Right lobe of liver (tissue), 6 donors: Measurements from ENCODE around the gene HSD17B10. TPM values are rescaled to one million over a fixed set of nuclear protein-coding genes. Genes with fewer than 3 reads are reported as not detected.
"Not testable (repeated sequence)": the region's sequence is repeated elsewhere in the genome, so short reads cannot be mapped to it uniquely, and the experiment has no call there.

Experiments used
- ATAC-seq, 4 donors: fragments of 200-7000 bp; cut with Tn5 transposase; one replicate each; pipeline ENCODE4 v1.9.1; 2020; ENCODE audit warnings: mild to moderate bottlenecking in 4 of 4, moderate library complexity in 4 of 4
- DNase-seq, 3 donors: peaks; one replicate each; pipeline ENCODE4 v3.0.0-alpha.2; 2020
- H3K27ac ChIP-seq, 3 donors: fragments of 200-600 bp; one replicate each; pipeline ENCODE4 v1.8.0; 2022
- H3K27me3 ChIP-seq, 2 donors: fragments of 200-600 bp; one replicate each; pipeline ENCODE4 v1.8.0; 2022
- H3K36me3 ChIP-seq, 4 donors: fragments of 200-600 bp; sonication (generic) in 1 of 4; one replicate each; pipeline versions ENCODE4 v1.5.1 to v1.8.0; 2017 to 2022; ENCODE audit warnings: control low read depth in 1 of 4
- H3K4me1 ChIP-seq, 4 donors: fragments of 200-600 bp; sonication (generic) in 1 of 4; one replicate each; pipeline versions ENCODE4 v1.5.1 to v1.8.0; 2017 to 2022; ENCODE audit warnings: control low read depth in 1 of 4
- H3K4me3 ChIP-seq, 3 donors: fragments of 200-600 bp; one replicate each; pipeline ENCODE4 v1.8.0; 2022
- H3K9me3 ChIP-seq, 4 donors: fragments of 200-600 bp; sonication (generic) in 1 of 4; one replicate each; pipeline versions ENCODE4 v1.5.1 to v1.8.0; 2017 to 2022; ENCODE audit warnings: control low read depth in 1 of 4
- CTCF ChIP-seq, 4 donors: fragments of 200-600 bp in 3 of 4; fragments of 450-650 bp in 1 of 4; IDR thresholded peaks; one replicate each; pipeline versions ENCODE4 v1.5.1 to v1.8.0; 2016 to 2022; ENCODE audit warnings: antibody characterized with exemption in 4 of 4, mild to moderate bottlenecking in 2 of 4
- POLR2A ChIP-seq: fragments of 450-650 bp; IDR thresholded peaks from one replicate; pipeline ENCODE4 v1.6.1; 2017; ENCODE audit warnings: antibody characterized with exemption, mild to moderate bottlenecking
- WGBS: methylation state at CpG from one replicate; pipeline ENCODE4 v1.1.6; 2018; ENCODE audit warnings: low coverage, low lambda C conversion rate; ENCODE audit not compliant: insufficient coverage; ENCODE audit errors: missing lambda C conversion rate; 5-methylcytosine and 5-hydroxymethylcytosine counted together
- intact Hi-C, 2 donors: fragments of 100-400 bp; cut with DNase I; formaldehyde crosslinking; loops; one replicate each; pipeline versions ENCODE4 v1.11.2 to v1.14.1; 2022
- total RNA-seq, 6 experiments: library from RNA; depleted of rRNA in 2 of 6; stranded (reverse); fragments of >200 nt in 2 of 6; fragmentation: NEBNext Ultra II Directional in 3 of 6; extraction: Animal tissue kit (Norgen Biotek cat#: 25700) in 3 of 6; gene quantifications; one replicate each; pipeline versions ENCODE4 v1.1.0 to v1.2.4, GENCODE V29; 2016 to 2023
- donor health status: DM: no; HTN: yes; CAD: no.
- donor health status: DM: no; HTN: no; CAD: no.
- donor health status: DM: no; HTN: no; CAD: no.
- donor health status: DM: no; HTN: yes; CAD: no.
- donor health status: DM: no; HTN: yes; CAD: no.

The HSD17B10 gene
- total RNA-seq, 6 experiments from 2014 or later = 123 to 213 (median 137) TPM

DNA sequence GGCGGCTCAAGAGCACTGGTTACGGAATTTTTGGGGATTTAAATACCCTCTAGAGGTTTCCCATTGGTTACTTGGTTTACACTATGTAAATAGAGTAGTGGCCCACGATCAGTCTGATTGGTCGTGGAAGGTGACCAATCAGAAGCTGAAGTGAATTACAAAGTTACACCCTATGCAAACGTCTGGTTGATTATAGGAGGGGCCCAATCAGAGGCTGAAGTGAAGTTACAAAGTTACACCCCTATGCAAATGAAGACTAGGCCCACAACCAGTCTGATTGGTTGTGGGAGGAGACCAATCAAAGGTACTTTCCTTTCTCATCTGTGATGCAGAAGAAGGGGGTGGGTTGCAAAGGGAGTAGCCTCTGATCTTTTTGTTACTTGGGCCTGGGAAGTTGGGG is 45.1 kb upstream of the HSD17B10 start:
- H3K27me3 ChIP-seq = no peaks in the 10 kb centered on the region
- intact Hi-C loops = no loop called here
- DNase-seq = no peak
- H3K27ac ChIP-seq = no peak overlapping the region
- 61% methylated on average over 4 of the region's 5 CpGs for WGBS
- no peaks in the 10 kb centered on the region for H3K9me3 ChIP-seq
- ATAC-seq = no peak
- no peaks in the 10 kb centered on the region for H3K36me3 ChIP-seq
- no peaks in the 10 kb centered on the region for H3K4me1 ChIP-seq
- H3K4me3 ChIP-seq = no peak overlapping the region
- TF ChIP-seq POLR2A (no peak), CTCF (IDR thresholded peaks at IDR 0.05) (no peak)

DNA sequence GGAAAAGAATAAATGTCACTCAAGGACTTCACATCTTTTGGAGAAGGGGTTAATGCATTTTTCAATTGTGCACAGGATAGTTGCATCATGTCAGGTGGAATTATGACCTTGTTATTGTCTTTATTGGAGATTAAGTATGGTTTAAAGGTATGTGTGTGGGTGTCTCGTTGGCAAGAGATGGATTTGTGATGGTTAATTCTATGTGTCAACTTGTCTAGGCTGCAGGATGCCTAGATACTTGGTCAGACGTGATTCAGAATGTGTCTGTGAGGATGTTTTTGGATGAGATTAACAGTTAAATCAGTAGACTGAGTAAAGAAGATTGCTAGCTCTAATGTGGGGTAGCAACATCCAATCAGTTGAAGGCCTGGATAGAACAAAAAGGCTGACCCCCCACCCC is 42.2 kb upstream of the HSD17B10 start:
- Histone ChIP-seq H3K27ac (no peak overlapping the region), H3K4me3 (no peak overlapping the region), H3K9me3 (no peaks in the 10 kb centered on the region), H3K36me3 (no peaks in the 10 kb centered on the region), H3K4me1 (no peaks in the 10 kb centered on the region), H3K27me3 (no peaks in the 10 kb centered on the region)
- DNase-seq (no peak), ATAC-seq (no peak)
- intact Hi-C loops = no loop called here
- TF ChIP-seq POLR2A (no peak), CTCF (IDR thresholded peaks at IDR 0.05) (no peak)
- WGBS = 25% methylated on average over 2 of the region's 2 CpGs

- TF ChIP-seq CTCF (IDR thresholded peaks at IDR 0.05) = no peak
- no peak for TF ChIP-seq POLR2A
- Histone ChIP-seq H3K4me1 (no peaks in the 10 kb centered on the region), H3K4me3 (no peak overlapping the region), H3K27ac (no peak overlapping the region), H3K9me3 (no peaks in the 10 kb centered on the region), H3K36me3 (no peaks in the 10 kb centered on the region), H3K27me3 (no peaks in the 10 kb centered on the region)
- intact Hi-C loops = no loop called here
- ATAC-seq (no peak), DNase-seq (no peak)
- WGBS = 42% methylated on average over 2 of the region's 2 CpGs
These were observed 40.5 kb upstream of the HSD17B10 start for GRCh38 chrX:53474707-53475106.

DNA sequence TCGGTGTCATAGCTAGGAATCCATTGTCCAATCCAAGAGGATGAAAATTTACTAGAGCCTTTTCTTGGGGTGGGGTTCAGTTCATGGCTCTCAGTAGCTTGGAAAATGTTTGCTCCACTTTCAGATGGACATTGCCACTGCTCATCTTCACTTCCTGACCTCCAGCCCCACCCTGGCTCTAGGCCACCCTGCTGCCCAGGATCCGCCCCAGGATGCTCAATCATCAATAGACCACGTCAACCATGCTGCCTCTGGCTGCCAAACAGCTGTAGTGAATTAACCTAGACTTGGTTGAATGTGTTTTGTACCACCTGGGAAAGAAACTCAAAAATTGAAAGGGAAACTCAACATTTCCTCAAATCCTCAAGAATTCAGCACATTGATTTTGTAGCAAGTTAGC is 37.2 kb upstream of the HSD17B10 start:
- no peak for ATAC-seq
- H3K36me3 ChIP-seq = no peaks in the 10 kb centered on the region
- H3K4me1 ChIP-seq = no peaks in the 10 kb centered on the region
- no peak overlapping the region for H3K4me3 ChIP-seq
- H3K27ac ChIP-seq = no peak overlapping the region
- intact Hi-C loops = no loop called here
- WGBS = 51% methylated on average over 3 of the region's 3 CpGs
- TF ChIP-seq POLR2A (no peak), CTCF (IDR thresholded peaks at IDR 0.05) (no peak)
- no peaks in the 10 kb centered on the region for H3K9me3 ChIP-seq
- H3K27me3 ChIP-seq = no peaks in the 10 kb centered on the region
- DNase-seq = no peak

GRCh38 chrX:53468659-53469058 is 34.5 kb upstream of the HSD17B10 start:
- intact Hi-C loops, H3K27ac ChIP-seq, H3K27me3 ChIP-seq, H3K4me1 ChIP-seq, H3K36me3 ChIP-seq, ATAC-seq, H3K4me3 ChIP-seq, DNase-seq, H3K9me3 ChIP-seq: not testable (repeated sequence)
- 72% methylated on average over 3 of the region's 3 CpGs for WGBS
